ENCODE measurements around the gene PRPF6. TPM values are rescaled to one million over a fixed set of nuclear protein-coding genes. Genes with fewer than 3 reads are reported as not detected.
A peak's percentile ranks its signal among the peaks of the same experiment; 100 is the strongest.

PRPF6 gene
- total and polyA plus RNA-seq, 2 of the 13 experiments (the other 11 are each of a cell fraction or from before 2014, with no cell fraction given): 63.7 to 101 TPM

DNA sequence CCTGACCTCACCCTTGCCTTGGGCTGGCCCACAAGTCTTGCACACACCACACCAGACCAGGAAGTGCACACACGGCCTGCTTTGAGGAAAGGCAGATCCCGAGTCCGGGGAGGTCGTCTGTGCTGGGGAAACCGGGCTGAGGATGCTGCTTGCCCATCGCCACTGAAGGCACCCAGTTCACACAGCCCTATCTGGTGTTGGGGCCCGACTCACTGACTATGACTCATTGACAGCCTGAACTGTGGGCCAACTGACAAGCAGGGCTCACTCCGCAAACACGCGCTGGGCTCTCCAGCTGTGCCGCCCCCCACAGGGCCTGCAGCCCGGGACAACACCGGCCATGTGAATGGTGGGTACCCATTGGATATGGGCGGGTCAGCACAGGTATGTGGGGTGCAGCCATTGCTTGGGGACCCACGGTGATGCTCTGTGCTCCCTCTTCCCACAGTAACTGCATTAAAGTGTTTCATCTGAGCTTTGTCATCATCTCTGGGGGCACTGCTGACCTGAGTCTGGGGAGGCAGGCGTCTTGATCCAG, 3.1 kb upstream of the PRPF6 start (continued):
- TF ChIP-seq ZNF678 (CRISPR knock-in tag; IDR thresholded peaks at IDR 0.05) (no peak), ZNF136 (CRISPR knock-in tag; IDR thresholded peaks at IDR 0.05; ENCODE audit: low read depth) (no peak; the same call in 1 of the 2 replicates), ZNF781 (CRISPR knock-in tag; IDR thresholded peaks at IDR 0.05; ENCODE audit: borderline replicate concordance, not compliant biosample characterization) (no peak), HOMEZ (CRISPR knock-in tag; IDR thresholded peaks at IDR 0.05; ENCODE audit: low read depth) (no peak), RXRA (CRISPR knock-in tag; IDR thresholded peaks at IDR 0.05) (peak; percentile 60; the same call in 1 of the 2 replicates), ZNF383 (CRISPR knock-in tag; IDR thresholded peaks at IDR 0.05; ENCODE audit: borderline replicate concordance) (no peak; the same call in 1 of the 2 replicates), SMAD1 (CRISPR knock-in tag; IDR thresholded peaks at IDR 0.05; ENCODE audit: borderline replicate concordance, low read depth) (0 out of 2 replicates have a peak, but pooled peaks have one; percentile 34), SP1 (IDR thresholded peaks at IDR 0.05) (no peak), SP1 (CRISPR knock-in tag; IDR thresholded peaks at IDR 0.05) (no peak; the same call in 1 of the 2 replicates), ZNF350 (CRISPR knock-in tag; IDR thresholded peaks at IDR 0.05; ENCODE audit: borderline replicate concordance, low read depth) (no peak), NFKB2 (CRISPR knock-in tag; IDR thresholded peaks at IDR 0.05; ENCODE audit: borderline replicate concordance) (peak; percentile 83; the same call in 1 of the 2 replicates), DRAP1 (CRISPR knock-in tag; IDR thresholded peaks at IDR 0.05) (peak; percentile 68), HMG20B (CRISPR knock-in tag; conservative IDR thresholded peaks at IDR 0.05) (0 out of 2 replicates have a peak, but pooled peaks have one; percentile 21), MYC (CRISPR knock-in tag; IDR thresholded peaks at IDR 0.05; ENCODE audit: borderline replicate concordance) (peak; percentile 91; the same call in 1 of the 2 replicates), CCAR2 (optimal IDR thresholded peaks at IDR 0.05; ENCODE audit: low read depth, low read length) (peak; percentile 58)
- TF ChIP-seq, protein P1, sequence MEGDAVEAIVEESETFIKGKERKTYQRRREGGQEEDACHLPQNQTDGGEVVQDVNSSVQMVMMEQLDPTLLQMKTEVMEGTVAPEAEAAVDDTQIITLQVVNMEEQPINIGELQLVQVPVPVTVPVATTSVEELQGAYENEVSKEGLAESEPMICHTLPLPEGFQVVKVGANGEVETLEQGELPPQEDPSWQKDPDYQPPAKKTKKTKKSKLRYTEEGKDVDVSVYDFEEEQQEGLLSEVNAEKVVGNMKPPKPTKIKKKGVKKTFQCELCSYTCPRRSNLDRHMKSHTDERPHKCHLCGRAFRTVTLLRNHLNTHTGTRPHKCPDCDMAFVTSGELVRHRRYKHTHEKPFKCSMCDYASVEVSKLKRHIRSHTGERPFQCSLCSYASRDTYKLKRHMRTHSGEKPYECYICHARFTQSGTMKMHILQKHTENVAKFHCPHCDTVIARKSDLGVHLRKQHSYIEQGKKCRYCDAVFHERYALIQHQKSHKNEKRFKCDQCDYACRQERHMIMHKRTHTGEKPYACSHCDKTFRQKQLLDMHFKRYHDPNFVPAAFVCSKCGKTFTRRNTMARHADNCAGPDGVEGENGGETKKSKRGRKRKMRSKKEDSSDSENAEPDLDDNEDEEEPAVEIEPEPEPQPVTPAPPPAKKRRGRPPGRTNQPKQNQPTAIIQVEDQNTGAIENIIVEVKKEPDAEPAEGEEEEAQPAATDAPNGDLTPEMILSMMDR (CRISPR knock-in tag; IDR thresholded peaks at IDR 0.05): peak; percentile 65
- TF ChIP-seq, protein P2, sequence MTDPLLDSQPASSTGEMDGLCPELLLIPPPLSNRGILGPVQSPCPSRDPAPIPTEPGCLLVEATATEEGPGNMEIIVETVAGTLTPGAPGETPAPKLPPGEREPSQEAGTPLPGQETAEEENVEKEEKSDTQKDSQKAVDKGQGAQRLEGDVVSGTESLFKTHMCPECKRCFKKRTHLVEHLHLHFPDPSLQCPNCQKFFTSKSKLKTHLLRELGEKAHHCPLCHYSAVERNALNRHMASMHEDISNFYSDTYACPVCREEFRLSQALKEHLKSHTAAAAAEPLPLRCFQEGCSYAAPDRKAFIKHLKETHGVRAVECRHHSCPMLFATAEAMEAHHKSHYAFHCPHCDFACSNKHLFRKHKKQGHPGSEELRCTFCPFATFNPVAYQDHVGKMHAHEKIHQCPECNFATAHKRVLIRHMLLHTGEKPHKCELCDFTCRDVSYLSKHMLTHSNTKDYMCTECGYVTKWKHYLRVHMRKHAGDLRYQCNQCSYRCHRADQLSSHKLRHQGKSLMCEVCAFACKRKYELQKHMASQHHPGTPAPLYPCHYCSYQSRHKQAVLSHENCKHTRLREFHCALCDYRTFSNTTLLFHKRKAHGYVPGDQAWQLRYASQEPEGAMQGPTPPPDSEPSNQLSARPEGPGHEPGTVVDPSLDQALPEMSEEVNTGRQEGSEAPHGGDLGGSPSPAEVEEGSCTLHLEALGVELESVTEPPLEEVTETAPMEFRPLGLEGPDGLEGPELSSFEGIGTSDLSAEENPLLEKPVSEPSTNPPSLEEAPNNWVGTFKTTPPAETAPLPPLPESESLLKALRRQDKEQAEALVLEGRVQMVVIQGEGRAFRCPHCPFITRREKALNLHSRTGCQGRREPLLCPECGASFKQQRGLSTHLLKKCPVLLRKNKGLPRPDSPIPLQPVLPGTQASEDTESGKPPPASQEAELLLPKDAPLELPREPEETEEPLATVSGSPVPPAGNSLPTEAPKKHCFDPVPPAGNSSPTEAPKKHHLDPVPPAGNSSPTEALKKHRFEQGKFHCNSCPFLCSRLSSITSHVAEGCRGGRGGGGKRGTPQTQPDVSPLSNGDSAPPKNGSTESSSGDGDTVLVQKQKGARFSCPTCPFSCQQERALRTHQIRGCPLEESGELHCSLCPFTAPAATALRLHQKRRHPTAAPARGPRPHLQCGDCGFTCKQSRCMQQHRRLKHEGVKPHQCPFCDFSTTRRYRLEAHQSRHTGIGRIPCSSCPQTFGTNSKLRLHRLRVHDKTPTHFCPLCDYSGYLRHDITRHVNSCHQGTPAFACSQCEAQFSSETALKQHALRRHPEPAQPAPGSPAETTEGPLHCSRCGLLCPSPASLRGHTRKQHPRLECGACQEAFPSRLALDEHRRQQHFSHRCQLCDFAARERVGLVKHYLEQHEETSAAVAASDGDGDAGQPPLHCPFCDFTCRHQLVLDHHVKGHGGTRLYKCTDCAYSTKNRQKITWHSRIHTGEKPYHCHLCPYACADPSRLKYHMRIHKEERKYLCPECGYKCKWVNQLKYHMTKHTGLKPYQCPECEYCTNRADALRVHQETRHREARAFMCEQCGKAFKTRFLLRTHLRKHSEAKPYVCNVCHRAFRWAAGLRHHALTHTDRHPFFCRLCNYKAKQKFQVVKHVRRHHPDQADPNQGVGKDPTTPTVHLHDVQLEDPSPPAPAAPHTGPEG (CRISPR knock-in tag; IDR thresholded peaks at IDR 0.05): peak; percentile 28; the same call in 1 of the 2 replicates
- TF ChIP-seq, protein P3, sequence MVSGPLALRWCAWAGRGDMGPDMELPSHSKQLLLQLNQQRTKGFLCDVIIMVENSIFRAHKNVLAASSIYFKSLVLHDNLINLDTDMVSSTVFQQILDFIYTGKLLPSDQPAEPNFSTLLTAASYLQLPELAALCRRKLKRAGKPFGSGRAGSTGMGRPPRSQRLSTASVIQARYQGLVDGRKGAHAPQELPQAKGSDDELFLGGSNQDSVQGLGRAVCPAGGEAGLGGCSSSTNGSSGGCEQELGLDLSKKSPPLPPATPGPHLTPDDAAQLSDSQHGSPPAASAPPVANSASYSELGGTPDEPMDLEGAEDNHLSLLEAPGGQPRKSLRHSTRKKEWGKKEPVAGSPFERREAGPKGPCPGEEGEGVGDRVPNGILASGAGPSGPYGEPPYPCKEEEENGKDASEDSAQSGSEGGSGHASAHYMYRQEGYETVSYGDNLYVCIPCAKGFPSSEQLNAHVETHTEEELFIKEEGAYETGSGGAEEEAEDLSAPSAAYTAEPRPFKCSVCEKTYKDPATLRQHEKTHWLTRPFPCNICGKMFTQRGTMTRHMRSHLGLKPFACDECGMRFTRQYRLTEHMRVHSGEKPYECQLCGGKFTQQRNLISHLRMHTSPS (CRISPR knock-in tag; IDR thresholded peaks at IDR 0.05; ENCODE audit: low read depth): peak; percentile 71

Measured in HepG2 (cell line).